ENCODE data around the gene CACNA1H. TPM values are rescaled to one million over a fixed set of nuclear protein-coding genes. Genes with fewer than 3 reads are reported as not detected.
"Not testable (repeated sequence)": the region's sequence is repeated elsewhere in the genome, so short reads cannot be mapped to it uniquely, and the experiment has no call there.

CACNA1H gene
- total RNA-seq, 2 experiments from 2014 or later, result 0.27 to 0.34 TPM

DNA sequence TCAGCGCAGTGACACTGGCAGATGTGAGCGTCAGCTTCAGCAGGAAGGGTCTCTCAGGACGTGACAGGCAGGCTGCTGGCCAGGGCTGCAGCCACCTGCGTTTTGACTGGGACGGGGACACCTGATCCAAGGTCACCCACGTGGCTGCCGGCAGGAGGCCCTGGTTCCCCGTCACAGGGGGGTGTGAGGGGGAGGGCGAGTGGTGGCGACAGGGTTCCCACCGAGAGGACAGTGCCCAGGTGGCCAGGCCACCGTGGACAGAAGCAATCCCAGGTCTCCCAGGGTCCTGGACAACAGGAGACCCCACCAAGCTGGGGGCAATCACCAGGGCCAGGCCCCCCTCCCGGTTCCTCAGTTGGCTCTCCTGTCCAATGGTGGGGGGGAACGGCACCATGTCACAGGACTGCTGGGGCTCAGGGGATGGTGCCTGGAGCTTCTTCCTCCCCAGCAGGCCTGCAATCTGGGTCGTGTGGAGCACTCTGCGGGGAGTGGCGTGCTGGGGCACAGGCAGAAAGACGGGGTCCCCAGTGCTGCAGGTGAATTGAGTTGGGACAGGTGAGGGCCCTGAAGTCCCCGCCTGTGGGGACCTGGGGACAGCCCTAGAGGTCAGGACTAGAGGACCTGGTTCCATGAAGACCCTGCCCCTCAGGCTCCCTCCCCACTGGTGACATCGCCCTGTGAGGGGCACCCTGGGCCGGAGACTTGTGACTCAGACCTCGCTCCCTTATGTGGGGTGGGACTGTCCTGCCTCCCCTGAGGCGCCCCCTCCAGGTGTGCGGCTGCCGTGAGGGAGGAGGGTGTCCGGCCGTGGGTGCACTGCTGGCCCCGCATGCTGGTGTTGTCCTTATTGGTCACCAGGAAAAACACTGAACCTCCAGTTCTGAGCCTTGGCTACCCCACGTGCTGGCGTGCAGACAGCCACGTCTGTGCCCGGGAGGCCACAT, 91.3 kb downstream of the CACNA1H start:
- ATAC-seq; DNase-seq; H3K27ac Mint-ChIP-seq; POLR2A ChIA-PET; H3K9me3 Mint-ChIP-seq; intact Hi-C loops (cut with micrococcal nuclease); H3K27me3 Mint-ChIP-seq; H3K4me3 Mint-ChIP-seq; CTCF ChIA-PET; H3K4me1 Mint-ChIP-seq (ENCODE audit: low read depth); H3K36me3 Mint-ChIP-seq (ENCODE audit: low read depth): not testable (repeated sequence)

DNA sequence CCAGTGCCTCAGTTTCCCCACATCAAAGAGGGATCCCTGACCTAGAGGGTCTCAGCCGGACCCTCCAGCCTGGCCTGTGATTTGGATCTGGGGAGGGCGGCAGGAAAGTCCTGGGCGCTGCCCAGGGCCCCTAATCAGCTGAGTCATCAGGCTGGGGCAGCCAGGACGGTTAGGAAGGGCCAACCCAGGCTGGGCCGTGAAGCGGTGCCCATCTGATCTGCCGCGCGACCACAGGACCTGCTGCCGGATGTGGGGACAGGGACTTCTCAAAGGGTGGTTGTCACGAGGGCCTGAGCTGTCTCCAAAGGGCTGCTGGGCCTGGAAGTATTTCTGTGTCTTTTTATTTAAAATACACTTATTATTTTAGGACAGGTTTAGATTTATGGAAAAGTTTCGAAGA, 92.0 kb downstream of the CACNA1H start:
- Mint-ChIP-seq H3K36me3 (ENCODE audit: low read depth) (no peaks in the 10 kb centered on the region), H3K9me3 (no peaks in the 10 kb centered on the region), H3K27me3 (peaks cover 3% of the 10 kb centered on the region), H3K27ac (no peak overlapping the region), H3K4me3 (no peak overlapping the region), H3K4me1 (ENCODE audit: low read depth) (no peaks in the 10 kb centered on the region)
- DNase-seq (peak; percentile 23), ATAC-seq (no peak)
- ChIA-PET CTCF (no interaction called here), POLR2A (no interaction called here)
- TF ChIP-seq, protein P1, sequence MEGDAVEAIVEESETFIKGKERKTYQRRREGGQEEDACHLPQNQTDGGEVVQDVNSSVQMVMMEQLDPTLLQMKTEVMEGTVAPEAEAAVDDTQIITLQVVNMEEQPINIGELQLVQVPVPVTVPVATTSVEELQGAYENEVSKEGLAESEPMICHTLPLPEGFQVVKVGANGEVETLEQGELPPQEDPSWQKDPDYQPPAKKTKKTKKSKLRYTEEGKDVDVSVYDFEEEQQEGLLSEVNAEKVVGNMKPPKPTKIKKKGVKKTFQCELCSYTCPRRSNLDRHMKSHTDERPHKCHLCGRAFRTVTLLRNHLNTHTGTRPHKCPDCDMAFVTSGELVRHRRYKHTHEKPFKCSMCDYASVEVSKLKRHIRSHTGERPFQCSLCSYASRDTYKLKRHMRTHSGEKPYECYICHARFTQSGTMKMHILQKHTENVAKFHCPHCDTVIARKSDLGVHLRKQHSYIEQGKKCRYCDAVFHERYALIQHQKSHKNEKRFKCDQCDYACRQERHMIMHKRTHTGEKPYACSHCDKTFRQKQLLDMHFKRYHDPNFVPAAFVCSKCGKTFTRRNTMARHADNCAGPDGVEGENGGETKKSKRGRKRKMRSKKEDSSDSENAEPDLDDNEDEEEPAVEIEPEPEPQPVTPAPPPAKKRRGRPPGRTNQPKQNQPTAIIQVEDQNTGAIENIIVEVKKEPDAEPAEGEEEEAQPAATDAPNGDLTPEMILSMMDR (IDR thresholded peaks at IDR 0.05), result no peak
- intact Hi-C loops (cut with micrococcal nuclease), result no loop called here

DNA sequence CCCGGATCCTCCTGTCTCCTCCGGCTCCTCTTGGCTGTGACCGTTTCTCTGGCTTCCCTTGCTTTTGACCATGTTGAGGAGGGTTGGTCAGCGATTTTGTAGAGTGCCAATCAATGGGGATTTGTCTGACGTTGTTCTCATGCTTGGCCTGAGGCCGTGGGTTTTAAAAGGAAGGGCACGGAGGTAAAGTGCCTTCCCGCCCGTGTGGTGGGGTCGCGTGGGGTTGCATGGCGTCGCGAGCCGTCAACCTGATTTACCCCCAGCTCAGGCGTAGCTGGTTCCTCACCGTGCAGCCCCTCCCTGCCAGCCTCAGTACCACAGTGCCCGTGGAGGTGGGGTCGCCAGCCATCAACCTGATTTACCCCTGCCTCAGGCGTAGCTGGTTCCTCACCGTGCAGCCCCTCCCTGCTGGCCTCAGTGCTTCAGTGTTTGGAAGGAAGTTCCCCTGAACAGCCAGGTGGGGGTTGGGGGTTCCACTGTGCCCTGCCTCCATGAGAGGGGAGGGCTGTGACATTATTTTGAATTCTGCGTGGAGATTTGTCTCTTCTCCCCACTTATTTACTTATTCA, 92.6 kb downstream of the CACNA1H start:
- H3K36me3 Mint-ChIP-seq (ENCODE audit: low read depth), result no peaks in the 10 kb centered on the region
- TF ChIP-seq, protein P1 (IDR thresholded peaks at IDR 0.05), result no peak

DNA sequence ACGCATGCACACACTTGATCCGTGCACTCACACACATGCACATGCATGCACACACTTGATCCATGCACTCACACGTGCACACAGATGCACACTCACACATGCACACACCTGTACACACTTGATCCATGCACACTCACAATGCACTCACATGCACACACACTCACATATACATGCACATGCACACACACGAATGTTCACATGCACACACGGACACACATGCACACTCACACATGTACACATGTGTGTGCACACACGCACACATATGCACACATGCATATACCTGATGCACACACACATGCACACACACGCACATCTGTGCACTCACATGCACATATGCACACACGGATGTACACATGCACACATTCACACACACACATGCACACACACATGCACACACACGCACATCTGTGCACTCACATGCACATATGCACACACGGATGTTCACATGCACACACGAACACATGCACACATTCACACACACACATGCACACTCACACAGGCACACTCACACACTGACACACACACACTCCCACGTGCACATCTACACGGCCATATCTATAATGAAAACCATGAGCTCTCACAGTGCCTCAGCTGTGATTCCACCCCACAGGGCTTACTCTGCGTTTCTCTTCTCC, 95.1 kb downstream of the CACNA1H start:
- H3K27me3 Mint-ChIP-seq; ATAC-seq; POLR2A ChIA-PET; H3K27ac Mint-ChIP-seq; H3K9me3 Mint-ChIP-seq; intact Hi-C loops (cut with micrococcal nuclease); DNase-seq; H3K36me3 Mint-ChIP-seq (ENCODE audit: low read depth); H3K4me3 Mint-ChIP-seq; H3K4me1 Mint-ChIP-seq (ENCODE audit: low read depth); CTCF ChIA-PET: not testable (repeated sequence)

More for the DNA sequence above, 92.6 kb downstream of the CACNA1H start:
- Mint-ChIP-seq H3K27me3 (peaks cover 3% of the 10 kb centered on the region), H3K4me3 (no peak overlapping the region), H3K9me3 (no peaks in the 10 kb centered on the region), H3K4me1 (ENCODE audit: low read depth) (no peaks in the 10 kb centered on the region), H3K27ac (no peak overlapping the region)
- ChIA-PET POLR2A (no interaction called here), CTCF (no interaction called here)
- no peak for DNase-seq
- no peak for ATAC-seq
- intact Hi-C loops (cut with micrococcal nuclease), result no loop called here

DNA sequence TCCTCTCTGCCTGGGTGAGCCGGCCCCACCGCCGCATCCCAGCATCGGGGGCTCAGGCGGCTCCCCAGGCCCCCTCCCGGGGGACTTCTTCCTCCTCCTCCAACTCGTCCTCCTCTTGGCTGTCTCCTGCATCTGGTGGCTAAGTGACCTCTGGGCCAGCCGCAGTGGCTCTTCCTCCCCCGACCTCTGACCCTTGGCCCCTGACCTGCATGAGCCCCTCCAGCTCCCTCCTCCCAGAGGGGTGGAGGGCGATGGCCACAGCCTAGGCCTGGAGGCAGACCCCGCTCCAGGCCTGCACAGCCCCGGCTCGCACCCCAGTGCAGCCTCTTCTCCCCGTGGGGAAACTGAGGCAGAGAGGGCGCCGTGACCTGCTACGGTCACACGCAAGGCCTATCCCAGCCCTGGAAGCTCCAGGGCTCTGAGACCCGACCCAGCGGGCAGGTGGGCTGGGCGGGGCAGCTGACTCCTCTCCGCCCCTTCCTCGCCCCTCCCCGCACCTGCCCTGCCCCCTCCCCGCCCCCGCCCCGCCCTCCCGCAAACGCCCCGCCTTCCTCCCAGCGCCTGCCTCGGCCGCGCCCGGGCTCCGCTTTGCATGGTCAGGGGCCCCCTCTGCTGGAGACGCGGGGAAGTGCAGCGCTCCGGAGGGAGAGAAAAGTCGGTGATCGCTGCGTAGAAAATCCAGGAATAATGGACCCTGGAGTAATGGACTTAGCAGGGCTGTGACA, 96.3 kb downstream of the CACNA1H start:
- intact Hi-C loops (cut with micrococcal nuclease); DNase-seq; H3K4me3 Mint-ChIP-seq; H3K36me3 Mint-ChIP-seq (ENCODE audit: low read depth); POLR2A ChIA-PET; H3K27ac Mint-ChIP-seq; CTCF ChIA-PET; H3K4me1 Mint-ChIP-seq (ENCODE audit: low read depth); H3K9me3 Mint-ChIP-seq; H3K27me3 Mint-ChIP-seq: not testable (repeated sequence)
- peak; percentile 95 for ATAC-seq

DNA sequence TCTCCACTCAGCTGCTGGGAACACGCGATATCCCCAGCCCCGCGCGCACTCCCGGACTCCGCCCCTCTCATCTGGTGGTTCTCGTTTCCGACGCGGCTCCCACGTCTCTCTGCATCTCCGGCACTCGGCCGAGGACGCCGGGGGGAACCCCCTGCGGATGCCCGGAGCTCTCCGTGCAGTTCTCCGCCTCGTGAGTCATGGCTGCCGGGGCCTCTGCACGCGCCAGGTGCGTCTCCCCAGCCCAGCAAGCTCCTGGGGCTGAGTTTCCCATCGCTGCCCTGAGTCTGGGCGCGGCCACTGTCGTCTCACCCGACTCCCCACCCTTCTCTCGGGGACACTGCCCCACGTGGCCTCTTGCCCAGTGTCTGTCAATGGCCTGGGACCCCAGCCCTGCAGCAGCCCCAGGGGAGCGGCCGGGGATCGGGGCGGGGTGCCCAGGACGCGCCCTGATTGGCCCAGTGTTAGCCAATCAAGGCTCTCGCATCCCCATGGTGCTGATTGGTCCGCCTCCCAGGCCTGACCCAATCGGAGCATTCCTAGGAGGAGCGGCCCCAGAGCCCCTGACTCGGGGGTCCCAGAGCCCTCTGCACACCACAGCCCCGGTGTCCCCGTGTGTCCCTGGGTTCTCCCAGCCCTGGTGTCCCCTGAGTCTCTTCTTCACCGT, 100.9 kb downstream of the CACNA1H start:
- H3K27ac Mint-ChIP-seq; H3K4me1 Mint-ChIP-seq (ENCODE audit: low read depth); H3K36me3 Mint-ChIP-seq (ENCODE audit: low read depth); CTCF ChIA-PET; intact Hi-C loops (cut with micrococcal nuclease); H3K27me3 Mint-ChIP-seq; H3K4me3 Mint-ChIP-seq; H3K9me3 Mint-ChIP-seq; DNase-seq; POLR2A ChIA-PET: not testable (repeated sequence)
- peak; percentile 47 for ATAC-seq

DNA sequence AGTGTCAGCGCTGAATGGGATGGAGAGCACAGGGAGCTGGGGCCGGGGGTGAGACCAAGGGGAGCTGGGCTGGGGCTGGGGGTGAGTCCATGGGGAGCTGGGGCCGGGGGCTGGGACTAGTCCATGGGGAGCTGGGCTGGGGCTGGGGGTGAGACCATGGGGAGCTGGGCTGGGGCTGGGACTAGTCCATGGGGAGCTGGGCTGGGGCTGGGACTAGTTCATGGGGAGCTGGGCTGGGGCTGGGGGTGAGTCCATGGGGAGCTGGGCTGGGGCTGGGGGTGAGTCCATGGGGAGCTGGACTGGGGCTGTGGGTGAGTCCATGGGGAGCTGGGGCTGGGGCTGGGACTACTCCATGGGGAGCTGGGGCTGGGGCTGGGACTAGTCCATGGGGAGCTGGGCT, 101.9 kb downstream of the CACNA1H start:
- intact Hi-C loops (cut with micrococcal nuclease); H3K27ac Mint-ChIP-seq; H3K4me3 Mint-ChIP-seq; H3K4me1 Mint-ChIP-seq (ENCODE audit: low read depth); H3K9me3 Mint-ChIP-seq; DNase-seq; H3K27me3 Mint-ChIP-seq; H3K36me3 Mint-ChIP-seq (ENCODE audit: low read depth); POLR2A ChIA-PET; CTCF ChIA-PET; ATAC-seq: not testable (repeated sequence)

DNA sequence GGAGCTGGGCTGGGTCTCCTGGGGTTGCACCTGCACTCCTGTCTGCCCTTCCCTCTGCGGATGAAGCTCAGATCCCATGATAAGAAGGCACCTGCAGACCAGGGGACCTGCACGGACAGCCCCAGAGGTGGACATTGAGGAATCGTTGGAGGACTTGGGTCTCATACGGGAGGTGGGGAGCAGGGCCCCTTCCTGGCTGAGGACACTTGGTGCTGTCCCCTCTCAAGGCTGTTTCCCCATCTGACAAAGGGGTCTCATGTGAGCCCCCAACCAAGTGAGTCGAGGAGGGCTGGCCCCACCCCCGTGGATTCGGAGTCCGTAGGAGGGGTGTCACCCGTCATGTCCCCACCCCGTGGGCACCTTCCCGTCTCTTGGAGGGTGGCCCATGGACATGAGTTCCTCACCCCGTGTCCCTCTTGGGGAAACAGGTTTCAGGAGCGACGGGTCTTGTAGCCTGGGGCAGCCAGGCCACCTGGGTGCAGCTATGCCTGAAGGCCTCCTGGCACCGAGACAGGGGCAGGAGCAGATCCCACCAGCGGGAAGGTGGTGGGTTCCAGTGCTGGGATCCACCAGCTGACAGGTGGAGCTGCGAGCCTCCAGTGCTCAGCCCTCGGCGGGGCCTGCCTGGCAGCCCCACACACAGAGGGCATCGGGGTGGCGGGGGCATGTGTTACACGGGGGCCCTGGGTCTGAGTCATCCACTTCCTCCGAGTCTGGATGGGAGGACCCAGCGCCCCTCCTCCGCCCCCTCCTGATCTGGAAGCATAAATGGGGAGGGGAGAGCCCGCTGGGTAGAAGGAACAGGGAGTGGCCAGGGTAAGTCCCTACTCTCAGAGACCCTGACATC, 102.6 kb downstream of the CACNA1H start, which contains the start of gene TPSD1:
TSS of gene TPSD1 (plus strand) at position 794 of the 847 bp plus-strand sequence. CDS start 212 bp downstream, outside the sequence.
- H3K27me3 Mint-ChIP-seq; H3K27ac Mint-ChIP-seq; CTCF ChIA-PET; intact Hi-C loops (cut with micrococcal nuclease); ATAC-seq; DNase-seq; H3K4me3 Mint-ChIP-seq; H3K36me3 Mint-ChIP-seq (ENCODE audit: low read depth); POLR2A ChIA-PET; H3K4me1 Mint-ChIP-seq (ENCODE audit: low read depth); H3K9me3 Mint-ChIP-seq: not testable (repeated sequence)

All from activated CD8-positive, alpha-beta T cell treated with anti-CD3 and anti-CD28 coated beads for 36 hours (primary cell).